Activated T-helper 1 cell treated with anti-CD3 and anti-CD28 coated beads, Interleukin-2, amount 50 U/mL, for 16 hours (primary cell): ENCODE measurements around the gene DOCK9.

Source experiments
- DNase-seq, 2 donors: peaks; one replicate each; pipeline ENCODE4 v3.0.0-alpha.2; 2020; ENCODE audit warnings: low read depth in 1 of 2, low spot score in 1 of 2

The DOCK9 gene, protein sequence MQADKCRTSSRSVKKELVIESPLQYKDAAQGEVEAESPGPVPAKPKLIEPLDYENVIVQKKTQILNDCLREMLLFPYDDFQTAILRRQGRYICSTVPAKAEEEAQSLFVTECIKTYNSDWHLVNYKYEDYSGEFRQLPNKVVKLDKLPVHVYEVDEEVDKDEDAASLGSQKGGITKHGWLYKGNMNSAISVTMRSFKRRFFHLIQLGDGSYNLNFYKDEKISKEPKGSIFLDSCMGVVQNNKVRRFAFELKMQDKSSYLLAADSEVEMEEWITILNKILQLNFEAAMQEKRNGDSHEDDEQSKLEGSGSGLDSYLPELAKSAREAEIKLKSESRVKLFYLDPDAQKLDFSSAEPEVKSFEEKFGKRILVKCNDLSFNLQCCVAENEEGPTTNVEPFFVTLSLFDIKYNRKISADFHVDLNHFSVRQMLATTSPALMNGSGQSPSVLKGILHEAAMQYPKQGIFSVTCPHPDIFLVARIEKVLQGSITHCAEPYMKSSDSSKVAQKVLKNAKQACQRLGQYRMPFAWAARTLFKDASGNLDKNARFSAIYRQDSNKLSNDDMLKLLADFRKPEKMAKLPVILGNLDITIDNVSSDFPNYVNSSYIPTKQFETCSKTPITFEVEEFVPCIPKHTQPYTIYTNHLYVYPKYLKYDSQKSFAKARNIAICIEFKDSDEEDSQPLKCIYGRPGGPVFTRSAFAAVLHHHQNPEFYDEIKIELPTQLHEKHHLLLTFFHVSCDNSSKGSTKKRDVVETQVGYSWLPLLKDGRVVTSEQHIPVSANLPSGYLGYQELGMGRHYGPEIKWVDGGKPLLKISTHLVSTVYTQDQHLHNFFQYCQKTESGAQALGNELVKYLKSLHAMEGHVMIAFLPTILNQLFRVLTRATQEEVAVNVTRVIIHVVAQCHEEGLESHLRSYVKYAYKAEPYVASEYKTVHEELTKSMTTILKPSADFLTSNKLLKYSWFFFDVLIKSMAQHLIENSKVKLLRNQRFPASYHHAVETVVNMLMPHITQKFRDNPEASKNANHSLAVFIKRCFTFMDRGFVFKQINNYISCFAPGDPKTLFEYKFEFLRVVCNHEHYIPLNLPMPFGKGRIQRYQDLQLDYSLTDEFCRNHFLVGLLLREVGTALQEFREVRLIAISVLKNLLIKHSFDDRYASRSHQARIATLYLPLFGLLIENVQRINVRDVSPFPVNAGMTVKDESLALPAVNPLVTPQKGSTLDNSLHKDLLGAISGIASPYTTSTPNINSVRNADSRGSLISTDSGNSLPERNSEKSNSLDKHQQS (N-terminal part only)

GRCh38 chr13:98977568-98978265 is at the start of gene DOCK9:
TSS of gene DOCK9 (minus strand) at chr13:98978064. CDS start at chr13:98977909, 155 bp downstream.
- DNase-seq = no peak

GRCh38 chr13:99027260-99027659 is 49.4 kb upstream of the DOCK9 start:
- no peak for DNase-seq

- no peak for DNase-seq
These were observed 45.1 kb upstream of the DOCK9 start for GRCh38 chr13:99022941-99023340.

DNA sequence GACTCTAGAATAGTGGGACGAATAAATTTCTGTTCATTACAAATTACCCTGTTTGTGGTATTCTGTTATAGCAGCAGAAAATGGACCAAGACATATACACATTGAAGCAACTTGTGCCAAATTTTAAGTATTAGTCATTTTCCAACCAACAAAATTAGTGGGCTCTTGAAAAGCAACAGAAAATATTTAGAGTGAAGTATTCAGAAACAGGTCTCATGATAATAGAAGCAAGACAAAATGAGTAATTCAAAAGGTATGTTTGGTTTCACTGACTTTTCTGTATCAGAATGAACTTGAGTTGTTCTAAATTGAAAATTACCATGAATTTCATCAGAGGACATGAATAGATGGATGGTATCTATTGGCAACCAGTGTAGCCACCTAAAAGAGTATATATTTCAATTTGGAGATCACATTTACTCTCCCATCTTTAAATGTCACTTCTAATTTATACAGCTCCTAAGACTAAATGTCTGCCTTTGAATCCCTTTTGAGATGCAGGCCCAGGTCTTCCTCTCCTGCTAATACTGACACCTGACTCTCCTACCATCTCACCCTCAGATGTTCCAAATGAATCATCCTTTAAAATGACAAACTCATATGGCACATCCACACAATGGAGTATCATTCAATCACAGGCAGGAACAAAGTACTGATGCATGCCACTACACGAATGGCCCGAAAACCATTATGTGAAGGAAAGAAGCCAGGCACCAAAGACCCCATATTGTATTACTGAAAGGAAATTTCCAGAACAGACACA is 40.7 kb upstream of the DOCK9 start:
- no peak for DNase-seq

DNA sequence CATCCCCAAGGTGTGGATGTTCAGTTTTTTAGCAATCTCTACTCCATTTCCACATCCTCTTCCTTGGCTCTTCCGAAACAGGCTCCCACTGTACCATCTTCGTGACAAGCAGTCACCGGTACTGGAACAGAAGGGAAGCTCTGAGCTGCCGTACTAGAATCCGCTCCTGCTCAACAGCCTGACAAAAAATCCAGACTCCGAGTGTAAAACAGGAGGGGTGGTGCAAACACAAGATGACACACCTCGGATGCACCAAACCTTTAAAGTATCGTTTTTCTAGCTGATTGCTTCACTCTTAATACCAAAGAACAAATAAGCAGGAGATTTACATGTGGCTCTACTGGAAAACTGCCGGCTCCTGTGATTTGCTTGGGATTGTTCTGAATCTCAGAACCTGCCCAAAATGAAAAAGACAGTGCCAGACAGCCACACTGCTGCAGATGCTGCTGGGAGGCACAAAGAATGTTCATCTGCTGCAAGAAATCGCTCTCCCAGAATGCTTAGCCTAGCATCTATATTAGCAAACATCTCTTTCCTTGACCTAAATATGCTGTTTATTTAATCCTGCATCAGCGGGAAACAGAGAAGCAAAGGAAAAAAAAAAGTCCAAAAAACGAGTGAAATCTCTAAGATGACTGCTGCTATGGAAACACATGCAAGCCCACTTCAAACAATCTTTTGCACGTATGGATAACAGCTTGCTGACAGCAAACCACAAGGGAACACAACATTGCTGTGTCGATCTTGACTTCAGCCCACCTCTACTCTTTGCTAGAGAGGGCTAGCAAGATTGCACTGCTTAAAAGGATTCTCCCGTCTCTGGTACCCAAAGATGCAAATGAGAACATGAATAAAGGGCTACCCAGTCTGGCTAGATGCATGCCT is 38.0 kb upstream of the DOCK9 start:
- DNase-seq = no peak

DNA sequence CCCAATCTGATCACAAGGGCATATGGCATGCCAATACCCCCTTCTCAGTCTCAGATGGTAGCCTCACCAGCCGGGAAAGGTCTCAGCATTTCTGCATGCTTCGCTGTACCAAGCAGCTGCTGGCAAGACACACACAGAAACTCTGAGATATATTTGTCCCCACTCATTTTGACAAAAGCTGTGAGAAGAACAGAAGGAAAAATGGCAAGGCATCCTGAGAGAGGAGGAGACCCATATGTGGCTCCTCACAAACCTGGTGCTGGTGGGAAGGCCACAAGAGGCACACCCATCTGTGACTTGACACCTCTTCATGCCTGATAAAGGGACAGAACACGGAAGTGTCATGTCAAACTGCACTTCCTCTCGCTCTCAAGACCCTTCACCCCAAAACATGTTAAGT is 36.7 kb upstream of the DOCK9 start:
- DNase-seq = no peak

DNA sequence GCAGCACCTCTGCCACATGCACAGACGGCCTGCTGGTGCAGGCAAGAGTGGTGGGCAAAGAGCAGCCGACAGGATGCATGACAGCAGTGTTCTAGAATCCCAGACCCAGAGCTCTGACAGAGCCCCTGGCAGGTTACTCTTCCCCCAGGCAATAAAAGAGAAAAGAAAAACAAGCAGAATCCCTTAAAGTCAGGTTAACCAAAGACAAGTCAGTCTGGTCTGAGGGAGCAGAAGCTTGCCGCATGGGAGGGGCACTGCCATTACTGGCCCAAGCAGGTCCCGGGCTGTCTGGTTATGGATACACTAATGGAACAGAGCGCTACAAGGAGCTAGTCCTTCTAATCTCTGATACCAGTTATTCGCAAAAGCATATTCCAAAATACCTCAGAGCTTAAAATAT is 36.1 kb upstream of the DOCK9 start:
- no peak for DNase-seq

- no peak for DNase-seq
These were observed 34.7 kb upstream of the DOCK9 start for GRCh38 chr13:99012539-99012938.

DNA sequence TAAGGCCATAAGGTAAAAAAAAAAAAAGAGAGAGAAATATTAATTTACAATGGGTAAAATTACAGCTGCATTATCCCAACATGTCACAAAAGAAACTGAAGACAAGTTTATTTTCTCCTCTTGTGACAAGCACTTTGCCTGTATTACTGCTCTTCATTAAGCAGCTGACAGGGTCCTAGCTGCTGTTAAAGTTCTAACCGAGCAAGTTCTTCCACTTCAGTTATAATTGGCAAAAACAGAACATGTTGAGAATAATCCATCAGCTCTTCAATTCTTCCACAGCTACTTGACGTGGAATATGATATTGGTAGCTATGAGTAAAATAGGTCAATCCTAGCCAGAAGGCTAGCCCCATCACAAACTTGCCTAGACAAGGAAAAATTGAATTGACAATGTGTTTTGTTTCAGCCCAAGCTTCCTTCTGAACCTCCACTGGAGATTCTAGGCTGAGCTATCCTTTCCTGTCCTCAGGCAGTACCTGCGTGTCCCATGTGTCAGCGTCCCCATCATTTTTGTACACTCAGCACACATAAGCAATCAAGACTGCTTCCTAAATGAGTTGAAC is 32.2 kb upstream of the DOCK9 start:
- DNase-seq = no peak

GRCh38 chr13:99008577-99008976 is 30.7 kb upstream of the DOCK9 start:
- no peak for DNase-seq

GRCh38 chr13:99007414-99007986 is 29.6 kb upstream of the DOCK9 start:
- DNase-seq = no peak

GRCh38 chr13:99005609-99006008 is 27.7 kb upstream of the DOCK9 start:
- no peak for DNase-seq

DNA sequence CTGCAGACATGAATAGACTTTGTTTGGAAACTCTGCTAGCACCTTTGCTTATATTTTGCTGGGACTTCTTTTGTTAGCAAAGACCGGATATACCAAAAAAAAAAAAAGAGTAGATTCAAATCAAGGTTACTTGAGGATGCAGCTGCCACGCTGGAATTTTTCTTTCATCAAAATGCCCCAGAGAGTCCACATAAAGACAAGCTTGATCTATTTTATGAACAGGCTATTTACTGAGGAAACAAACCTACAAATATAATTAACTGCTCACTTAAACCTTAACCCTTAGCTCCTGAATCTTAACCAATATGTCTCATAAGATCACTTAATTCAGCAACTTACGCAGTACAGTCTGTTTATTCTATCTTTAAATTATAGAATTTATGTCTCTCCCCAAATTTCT is 27.1 kb upstream of the DOCK9 start:
- no peak for DNase-seq

DNA sequence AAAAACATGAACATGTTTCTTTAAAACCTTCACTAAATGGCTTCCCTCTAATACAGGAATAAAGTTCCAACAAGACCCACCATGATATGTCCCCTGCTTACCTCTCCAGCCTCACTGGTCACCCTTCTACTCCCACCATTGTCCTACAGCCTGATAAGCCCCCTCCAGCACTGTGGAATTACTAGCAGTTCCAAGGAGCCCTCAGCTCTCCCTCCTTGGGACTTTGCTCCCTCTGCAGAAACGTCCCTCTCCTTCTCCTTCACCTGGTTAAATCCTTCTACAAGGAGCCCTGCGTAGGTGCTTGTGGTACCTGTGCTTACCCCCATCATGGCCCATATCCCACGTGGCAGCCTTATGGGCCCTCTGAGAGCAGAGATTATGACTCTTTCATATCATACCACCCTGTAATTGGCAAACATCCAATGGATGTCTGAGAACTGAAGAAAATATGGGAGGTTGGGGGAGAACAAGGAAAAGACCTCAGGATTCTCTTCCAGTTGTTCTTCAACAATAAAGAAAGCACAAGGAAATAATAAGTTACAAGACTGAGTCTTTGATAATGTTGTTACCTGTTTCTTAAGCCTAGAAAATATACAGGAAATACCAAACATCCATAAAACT is 26.1 kb upstream of the DOCK9 start:
- DNase-seq = no peak

- no peak for DNase-seq
These were observed 25.3 kb upstream of the DOCK9 start for GRCh38 chr13:99003186-99003585.

DNA sequence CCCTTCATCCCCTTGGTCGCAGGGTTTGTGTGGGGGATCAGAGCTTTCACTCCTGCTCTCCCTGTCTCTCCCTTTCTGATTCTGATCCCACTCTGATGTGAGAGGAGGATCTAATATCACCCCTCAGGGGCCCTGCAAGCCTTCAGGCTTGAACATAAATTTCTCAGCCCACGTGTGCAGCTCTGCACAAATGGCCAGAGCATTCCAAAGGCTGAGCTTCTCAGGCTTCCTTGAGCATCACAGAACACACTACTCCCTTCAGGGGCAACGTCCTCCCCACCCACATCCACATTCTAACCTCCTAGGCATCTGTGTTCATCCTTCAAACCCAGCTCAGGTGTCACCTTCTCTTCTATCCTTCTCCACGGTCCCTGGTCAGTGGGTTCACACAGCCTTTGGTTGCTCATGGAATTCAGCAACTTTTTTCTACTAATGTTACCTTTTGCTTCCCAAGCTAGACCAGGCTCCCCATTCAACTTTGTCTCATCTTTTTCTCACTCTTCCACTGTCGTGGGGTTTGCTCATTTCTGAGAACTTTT is 24.4 kb upstream of the DOCK9 start:
- DNase-seq = no peak

GRCh38 chr13:99000137-99000536 is 22.3 kb upstream of the DOCK9 start:
- no peak for DNase-seq

DNA sequence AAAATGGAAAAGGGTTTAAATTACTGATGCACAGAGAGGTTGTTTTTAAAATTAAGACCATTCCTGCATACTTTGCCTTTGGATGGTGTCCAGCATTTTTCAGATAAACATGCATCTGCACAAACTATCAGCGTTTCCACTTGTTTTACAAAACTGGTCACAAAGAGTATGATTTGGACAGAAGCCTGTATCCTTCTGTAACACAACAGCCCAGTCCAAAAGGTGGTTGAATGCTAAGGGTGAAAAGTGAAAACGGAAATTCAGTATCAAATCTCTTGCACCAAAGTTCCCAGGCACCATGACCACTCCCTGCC is 21.7 kb upstream of the DOCK9 start:
- no peak for DNase-seq
